Liver (tissue), 3 donors: ENCODE results near the gene OR10H4.

Experiments used
- EGR1 ChIP-seq, 2 donors: IDR thresholded peaks; 2 replicates each; pipeline ENCODE4 v1.6.1; 2016 to 2018; ENCODE audit warnings: antibody characterized with exemption in 2 of 2, low read depth in 2 of 2
- FOXA1 ChIP-seq: IDR thresholded peaks from 2 replicates; pipeline ENCODE4 v1.6.1; 2016; ENCODE audit warnings: antibody characterized with exemption
- HNF4A ChIP-seq, 2 donors: conservative IDR thresholded peaks; 2 replicates each; pipeline ENCODE4 v1.6.1; 2016; ENCODE audit warnings: antibody characterized with exemption in 2 of 2, mild to moderate bottlenecking in 2 of 2
- RAD21 ChIP-seq, 2 donors: IDR thresholded peaks; 2 replicates each; pipeline ENCODE4 v1.6.1; 2016; ENCODE audit warnings: antibody characterized with exemption in 2 of 2, mild to moderate bottlenecking in 2 of 2
- RXRA ChIP-seq, 2 donors: IDR thresholded peaks; 2 replicates each; pipeline ENCODE4 v1.6.1; 2017 to 2018; ENCODE audit warnings: antibody characterized with exemption in 2 of 2, mild to moderate bottlenecking in 1 of 2
- SP1 ChIP-seq: IDR thresholded peaks from 2 replicates; pipeline ENCODE4 v1.6.1; 2018; ENCODE audit warnings: antibody characterized with exemption, mild to moderate bottlenecking
- TAF1 ChIP-seq: conservative IDR thresholded peaks from 2 replicates; pipeline ENCODE4 v1.6.1; 2016; ENCODE audit warnings: antibody characterized with exemption, mild to moderate bottlenecking
- YY1 ChIP-seq: IDR thresholded peaks from 2 replicates; pipeline ENCODE4 v1.6.1; 2016; ENCODE audit warnings: antibody characterized with exemption, mild to moderate bottlenecking
- TF ChIP-seq, protein P1 (sequence below): fragments of 150-350 bp; IDR thresholded peaks from 2 replicates; pipeline ENCODE4 v1.5.1; 2017; ENCODE audit warnings: improper control_type of control experiment, low read depth, low read length; ENCODE audit not compliant: missing input control
- TF ChIP-seq, protein P2 (sequence below): IDR thresholded peaks from 2 replicates; pipeline ENCODE4 v1.6.1; 2016; ENCODE audit warnings: antibody characterized with exemption
- TF ChIP-seq, protein P3 (sequence below): IDR thresholded peaks from 2 replicates; pipeline ENCODE4 v1.6.1; 2016; ENCODE audit warnings: antibody characterized with exemption
- TF ChIP-seq, protein P4 (sequence below): IDR thresholded peaks from 2 replicates; pipeline ENCODE4 v1.6.1; 2016; ENCODE audit warnings: antibody characterized with exemption, mild to moderate bottlenecking
- donor health status: healthy.
- donor health status: healthy.

DNA sequence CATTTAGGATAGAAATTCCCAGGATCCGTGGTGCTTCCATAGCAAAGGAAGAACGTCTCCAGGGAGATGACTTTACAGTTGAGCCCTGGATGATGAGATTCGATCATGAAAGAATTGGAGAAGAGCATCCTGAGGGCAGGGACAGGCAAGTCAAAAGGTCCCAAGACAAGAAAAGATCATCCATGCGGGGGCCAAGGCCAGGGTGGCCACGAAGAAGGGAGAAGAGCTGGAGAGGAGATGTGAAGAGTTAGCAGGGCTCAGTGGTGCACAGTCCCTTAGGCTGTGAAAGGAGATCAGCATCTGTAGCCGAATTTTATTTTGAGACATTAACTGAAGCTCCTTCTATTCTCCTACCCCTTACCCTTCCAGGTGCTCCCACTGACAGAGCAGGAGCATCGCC, 28.9 kb downstream of the OR10H4 start:
- TF ChIP-seq RAD21 (IDR thresholded peaks at IDR 0.05), result no peak
- no peak for TF ChIP-seq YY1
- TF ChIP-seq, protein P1, sequence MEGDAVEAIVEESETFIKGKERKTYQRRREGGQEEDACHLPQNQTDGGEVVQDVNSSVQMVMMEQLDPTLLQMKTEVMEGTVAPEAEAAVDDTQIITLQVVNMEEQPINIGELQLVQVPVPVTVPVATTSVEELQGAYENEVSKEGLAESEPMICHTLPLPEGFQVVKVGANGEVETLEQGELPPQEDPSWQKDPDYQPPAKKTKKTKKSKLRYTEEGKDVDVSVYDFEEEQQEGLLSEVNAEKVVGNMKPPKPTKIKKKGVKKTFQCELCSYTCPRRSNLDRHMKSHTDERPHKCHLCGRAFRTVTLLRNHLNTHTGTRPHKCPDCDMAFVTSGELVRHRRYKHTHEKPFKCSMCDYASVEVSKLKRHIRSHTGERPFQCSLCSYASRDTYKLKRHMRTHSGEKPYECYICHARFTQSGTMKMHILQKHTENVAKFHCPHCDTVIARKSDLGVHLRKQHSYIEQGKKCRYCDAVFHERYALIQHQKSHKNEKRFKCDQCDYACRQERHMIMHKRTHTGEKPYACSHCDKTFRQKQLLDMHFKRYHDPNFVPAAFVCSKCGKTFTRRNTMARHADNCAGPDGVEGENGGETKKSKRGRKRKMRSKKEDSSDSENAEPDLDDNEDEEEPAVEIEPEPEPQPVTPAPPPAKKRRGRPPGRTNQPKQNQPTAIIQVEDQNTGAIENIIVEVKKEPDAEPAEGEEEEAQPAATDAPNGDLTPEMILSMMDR, result no peak
- TF ChIP-seq SP1, result no peak
- no peak for TF ChIP-seq HNF4A (conservative IDR thresholded peaks at IDR 0.05)
- TF ChIP-seq, protein P2, sequence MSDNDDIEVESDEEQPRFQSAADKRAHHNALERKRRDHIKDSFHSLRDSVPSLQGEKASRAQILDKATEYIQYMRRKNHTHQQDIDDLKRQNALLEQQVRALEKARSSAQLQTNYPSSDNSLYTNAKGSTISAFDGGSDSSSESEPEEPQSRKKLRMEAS, result no peak
- no peak for TF ChIP-seq TAF1
- TF ChIP-seq, protein P3, sequence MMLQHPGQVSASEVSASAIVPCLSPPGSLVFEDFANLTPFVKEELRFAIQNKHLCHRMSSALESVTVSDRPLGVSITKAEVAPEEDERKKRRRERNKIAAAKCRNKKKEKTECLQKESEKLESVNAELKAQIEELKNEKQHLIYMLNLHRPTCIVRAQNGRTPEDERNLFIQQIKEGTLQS, result no peak
- no peak for TF ChIP-seq FOXA1
- TF ChIP-seq EGR1 (IDR thresholded peaks at IDR 0.05; ENCODE audit: low read depth in 2 of 2), result no peak
- TF ChIP-seq, protein P4, sequence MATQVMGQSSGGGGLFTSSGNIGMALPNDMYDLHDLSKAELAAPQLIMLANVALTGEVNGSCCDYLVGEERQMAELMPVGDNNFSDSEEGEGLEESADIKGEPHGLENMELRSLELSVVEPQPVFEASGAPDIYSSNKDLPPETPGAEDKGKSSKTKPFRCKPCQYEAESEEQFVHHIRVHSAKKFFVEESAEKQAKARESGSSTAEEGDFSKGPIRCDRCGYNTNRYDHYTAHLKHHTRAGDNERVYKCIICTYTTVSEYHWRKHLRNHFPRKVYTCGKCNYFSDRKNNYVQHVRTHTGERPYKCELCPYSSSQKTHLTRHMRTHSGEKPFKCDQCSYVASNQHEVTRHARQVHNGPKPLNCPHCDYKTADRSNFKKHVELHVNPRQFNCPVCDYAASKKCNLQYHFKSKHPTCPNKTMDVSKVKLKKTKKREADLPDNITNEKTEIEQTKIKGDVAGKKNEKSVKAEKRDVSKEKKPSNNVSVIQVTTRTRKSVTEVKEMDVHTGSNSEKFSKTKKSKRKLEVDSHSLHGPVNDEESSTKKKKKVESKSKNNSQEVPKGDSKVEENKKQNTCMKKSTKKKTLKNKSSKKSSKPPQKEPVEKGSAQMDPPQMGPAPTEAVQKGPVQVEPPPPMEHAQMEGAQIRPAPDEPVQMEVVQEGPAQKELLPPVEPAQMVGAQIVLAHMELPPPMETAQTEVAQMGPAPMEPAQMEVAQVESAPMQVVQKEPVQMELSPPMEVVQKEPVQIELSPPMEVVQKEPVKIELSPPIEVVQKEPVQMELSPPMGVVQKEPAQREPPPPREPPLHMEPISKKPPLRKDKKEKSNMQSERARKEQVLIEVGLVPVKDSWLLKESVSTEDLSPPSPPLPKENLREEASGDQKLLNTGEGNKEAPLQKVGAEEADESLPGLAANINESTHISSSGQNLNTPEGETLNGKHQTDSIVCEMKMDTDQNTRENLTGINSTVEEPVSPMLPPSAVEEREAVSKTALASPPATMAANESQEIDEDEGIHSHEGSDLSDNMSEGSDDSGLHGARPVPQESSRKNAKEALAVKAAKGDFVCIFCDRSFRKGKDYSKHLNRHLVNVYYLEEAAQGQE, result no peak
- TF ChIP-seq RXRA (IDR thresholded peaks at IDR 0.05), result no peak
